Caco-2 (cell line): Measurements from ENCODE around the gene NUDT1. TPM values are rescaled to one million over a fixed set of nuclear protein-coding genes. Genes with fewer than 3 reads are reported as not detected.

ENCODE experiments used
- Bru-seq: library from RNA; stranded (reverse); fragments of 400-500 nt; gene quantifications from one replicate; lab custom pipeline; 2021; lab: Mats Ljungman, UMichigan
- BruChase-seq, 2 experiments: library from RNA; stranded (reverse); fragments of 400-500 nt; gene quantifications; one replicate each; lab custom pipeline; 2021; lab: Mats Ljungman, UMichigan
- BruUV-seq: library from RNA; stranded (reverse); fragments of 400-500 nt; replicated peaks from 2 replicates; lab custom pipeline; 2021; lab: Mats Ljungman, UMichigan
- CTCF ChIA-PET: fragments of 300-600 bp; sonication (Branson Sonifier 250); formaldehyde crosslinking; loops from one replicate; lab custom pipeline; 2022; ENCODE audit warnings: antibody characterized with exemption; lab: Charles Lee
- POLR2A ChIA-PET: fragments of 300-600 bp; sonication (Branson Sonifier 250); formaldehyde crosslinking; loops from one replicate; lab custom pipeline; 2022; ENCODE audit warnings: antibody characterized with exemption; lab: Charles Lee
- DNase-seq, 2 experiments: peaks; one replicate each; pipeline versions ENCODE4 v3.0.0 to v3.0.0-alpha.2; 2020 to 2022
- H3K27me3 ChIP-seq: replicated peaks from 2 replicates; pipeline ENCODE4 v1.6.0; 2011; ENCODE audit warnings: low read length; ENCODE audit not compliant: control insufficient read depth, insufficient read depth
- H3K36me3 ChIP-seq: 2 replicates; pipeline ENCODE4 v1.5.1; 2011; ENCODE audit warnings: low read length; ENCODE audit not compliant: control insufficient read depth, insufficient read depth
- H3K4me1 ChIP-seq: fragments of 250-450 bp; sonication (Bioruptor Pico); 2 replicates; pipeline ENCODE4 v1.5.1; 2020; ENCODE audit warnings: mild to moderate bottlenecking
- H3K4me3 ChIP-seq: 2 replicates; pipeline ENCODE4 v1.5.1; 2011; ENCODE audit warnings: low read depth, mild to moderate bottlenecking, control low read depth, low read length
- H3K9me3 ChIP-seq: fragments of 250-450 bp; sonication (Bioruptor Pico); 2 replicates; pipeline ENCODE4 v1.5.1; 2020; ENCODE audit warnings: mild to moderate bottlenecking, moderate library complexity
- H3K27ac Mint-ChIP-seq: one replicate; pipeline ENCODE4 v1.8.0; 2022; ENCODE audit warnings: mixed read lengths; ENCODE audit not compliant: unreplicated experiment
- H3K27me3 Mint-ChIP-seq: one replicate; pipeline ENCODE4 v1.8.0; 2022; ENCODE audit warnings: mixed read lengths; ENCODE audit not compliant: insufficient read depth, unreplicated experiment
- H3K36me3 Mint-ChIP-seq: one replicate; pipeline ENCODE4 v1.8.0; 2022; ENCODE audit warnings: mild to moderate bottlenecking, mixed read lengths; ENCODE audit not compliant: insufficient read depth, unreplicated experiment
- H3K4me1 Mint-ChIP-seq: one replicate; pipeline ENCODE4 v1.8.0; 2022; ENCODE audit warnings: low read depth, mixed read lengths; ENCODE audit not compliant: unreplicated experiment
- H3K4me3 Mint-ChIP-seq: one replicate; pipeline ENCODE4 v1.8.0; 2022; ENCODE audit warnings: mild to moderate bottlenecking, moderate library complexity, mixed read lengths; ENCODE audit not compliant: unreplicated experiment
- H3K9me3 Mint-ChIP-seq: one replicate; pipeline ENCODE4 v1.8.0; 2022; ENCODE audit warnings: mixed read lengths; ENCODE audit not compliant: unreplicated experiment
- CTCF ChIP-seq, 2 experiments: fragments of 200-600 bp in 1 of 2; IDR thresholded peaks; 1 replicate in 1 of 2; 2 replicates in 1 of 2; pipeline versions ENCODE4 v1.5.1 to v1.8.0; 2011 to 2022; ENCODE audit warnings: antibody characterized with exemption in 1 of 2, control low read depth in 1 of 2, inconsistent platforms in 1 of 2, low read depth in 1 of 2, low read length in 1 of 2, mild to moderate bottlenecking in 1 of 2, moderate library complexity in 1 of 2; ENCODE audit not compliant: insufficient read depth in 1 of 2, severe bottlenecking in 1 of 2, unreplicated experiment in 1 of 2
- intact Hi-C: fragments of 100-400 bp; cut with micrococcal nuclease; formaldehyde crosslinking; loops from one replicate; pipeline ENCODE4 v1.10.0; 2022; ENCODE audit not compliant: unreplicated experiment
- long read RNA-seq: library from polyadenylated mRNA; stranded (forward); transcript quantifications from one replicate; pipeline ENCODE4 v2.0.0, GENCODE V29; 2022
- total RNA-seq: library from RNA; stranded (reverse); gene quantifications from 2 replicates; pipeline ENCODE4 v1.2.3, GENCODE V29; 2022

Gene NUDT1
- total RNA-seq (41.5 and 42.8 TPM in 2 replicates), Bru-seq, nascent RNA (percentile 50 among the genes with signal in this experiment), BruChase-seq, experiment 1, labeled RNA remaining after a 2-hour chase (percentile 51 among the genes with signal in this experiment), BruChase-seq, experiment 2, labeled RNA remaining after a 6-hour chase (percentile 54 among the genes with signal in this experiment)
- long read RNA-seq, transcript NUDT1-206 (3 exons, 714 nt) = major isoform, 18 of 34 reads
- long read RNA-seq, transcript NUDT1-203 (4 exons, 662 nt) = minor isoform, 7 of 34 reads
- long read RNA-seq, transcript NUDT1-201 (4 exons, 698 nt) = minor isoform, 5 of 34 reads
- long read RNA-seq, partial matches to known transcripts = 1 of 34 reads
- long read RNA-seq, other reads (novel, unspliced or antisense) = 3 of 34 reads

- Histone ChIP-seq H3K36me3 (peaks cover 3% of the 10 kb centered on the region), H3K4me1 (peaks cover 5% of the 10 kb centered on the region; the same call in 1 of the 2 replicates), H3K4me3 (peak within 1 kb of the TSS; percentile 85), H3K9me3 (no peaks in the 10 kb centered on the region), H3K27me3 (no peaks in the 10 kb centered on the region)
- ChIA-PET POLR2A (interaction anchor here (0.7 to 1.4 kb wide), 5 partner anchors 9 to 170 kb away, joined by 3 to 6 read pairs (median 3); no protein-coding TSS in a partner anchor), CTCF (interaction anchor here (0.6 to 1.1 kb wide), 3 partner anchors 72 to 1726 kb away, joined by 3 to 7 read pairs (median 3); no protein-coding TSS in a partner anchor)
- no peak for TF ChIP-seq CTCF (IDR thresholded peaks at IDR 0.05; ENCODE audit: insufficient read depth in 1 of 2, low read depth in 1 of 2, low read length in 1 of 2, severe bottlenecking in 1 of 2, unreplicated experiment in 1 of 2)
- H3K27ac Mint-ChIP-seq = peak within 1 kb of the TSS; percentile 96
- DNase-seq = peak; percentile 90 to 94
- peaks cover 42% of the 10 kb centered on the region for H3K36me3 Mint-ChIP-seq
- BruUV-seq = no TSS peak
- H3K4me3 Mint-ChIP-seq = peak within 1 kb of the TSS; percentile 95
- no peaks in the 10 kb centered on the region for H3K27me3 Mint-ChIP-seq
- intact Hi-C loops = loop anchor here (5.0 kb wide), 1 partner anchor 70 kb away; the partner anchor contains the start of gene SNX8
- H3K9me3 Mint-ChIP-seq = no peaks in the 10 kb centered on the region
- peaks cover 13% of the 10 kb centered on the region for H3K4me1 Mint-ChIP-seq
These were observed at the start of gene NUDT1, which contains the start of gene MRM2 for GRCh38 chr7:2241580-2242540. NUDT1 (plus strand) TSS chr7:2242226; CDS start chr7:2244575, 2,349 bp downstream. MRM2 (minus strand) TSS chr7:2242205; CDS start chr7:2242169, 36 bp downstream.

GRCh38 chr7:2192831-2193534, 49.0 kb upstream of the NUDT1 start:
- intact Hi-C loops = no loop called here
- ChIA-PET CTCF (no interaction called here), POLR2A (no interaction called here)
- Histone ChIP-seq H3K4me3 (no peak overlapping the region), H3K4me1 (no peaks in the 10 kb centered on the region), H3K9me3 (peaks cover 3% of the 10 kb centered on the region; the same call in 1 of the 2 replicates), H3K27me3 (no peaks in the 10 kb centered on the region), H3K36me3 (peaks cover 3% of the 10 kb centered on the region; the same call in 1 of the 2 replicates)
- Mint-ChIP-seq H3K4me3 (no peak overlapping the region), H3K27ac (no peak overlapping the region), H3K4me1 (no peaks in the 10 kb centered on the region), H3K9me3 (peaks cover 9% of the 10 kb centered on the region), H3K27me3 (no peaks in the 10 kb centered on the region), H3K36me3 (peaks cover 63% of the 10 kb centered on the region)
- no TSS peak for BruUV-seq
- DNase-seq = peak in 1 of 2 experiments; percentile 24
- TF ChIP-seq CTCF (IDR thresholded peaks at IDR 0.05; ENCODE audit: insufficient read depth in 1 of 2, low read depth in 1 of 2, low read length in 1 of 2, severe bottlenecking in 1 of 2, unreplicated experiment in 1 of 2) = no peak
